SK-N-SH (cell line): ENCODE data around the gene PPP1R12C. TPM values are rescaled to one million over a fixed set of nuclear protein-coding genes. Genes with fewer than 3 reads are reported as not detected.
A peak's percentile ranks its signal among the peaks of the same experiment; 100 is the strongest.
"Not testable (repeated sequence)": the region's sequence is repeated elsewhere in the genome, so short reads cannot be mapped to it uniquely, and the experiment has no call there.

Experiments
- CTCF ChIA-PET: fragments of 300-600, 350-600 bp; formaldehyde crosslinking; extraction: SDS; loops from one replicate; lab custom pipeline; 2021; lab: Yijun Ruan, JAX
- POLR2A ChIA-PET: fragments of 350-600 bp; sonication (Branson Sonifier 250); formaldehyde crosslinking; extraction: SDS; loops from one replicate; lab custom pipeline; 2020; ENCODE audit warnings: antibody characterized with exemption, inconsistent platforms; lab: Yijun Ruan, JAX
- DNase-seq: peaks from one replicate; pipeline ENCODE4 v3.0.0; 2012
- H2AFZ ChIP-seq: fragments of 200-600 bp; sonication (generic); 2 replicates; pipeline ENCODE4 v1.8.1; 2016; ENCODE audit warnings: antibody characterized with exemption, mild to moderate bottlenecking, low read depth
- H3F3A ChIP-seq: fragments of 200-600 bp; sonication (generic); replicated peaks from 2 replicates; pipeline ENCODE3; 2016; ENCODE audit warnings: antibody characterized with exemption, mild to moderate bottlenecking; ENCODE audit not compliant: insufficient read depth
- H3K27ac ChIP-seq, 2 experiments: fragments of 200-500 bp in 1 of 2; fragments of 200-600 bp in 1 of 2; sonication (Bioruptor generic) in 1 of 2; sonication (generic), shearing (Covaris generic) in 1 of 2; 2 replicates each; pipeline versions ENCODE4 v1.5.1 to v1.6.1; 2014 to 2016; ENCODE audit warnings: low read depth in 2 of 2, inconsistent platforms in 1 of 2, low read length in 1 of 2, mild to moderate bottlenecking in 1 of 2, mixed read lengths in 1 of 2
- H3K27me3 ChIP-seq: fragments of 200-600 bp; sonication (generic), shearing (Covaris generic); 2 replicates; pipeline ENCODE4 v1.6.1; 2016; ENCODE audit warnings: mixed run types; ENCODE audit not compliant: insufficient read depth
- H3K36me3 ChIP-seq, 2 experiments: fragments of 200-500 bp in 1 of 2; fragments of 200-600 bp in 1 of 2; sonication (Bioruptor generic) in 1 of 2; sonication (generic) in 1 of 2; replicated peaks in 1 of 2; 2 replicates each; pipeline versions ENCODE3 to v1.5.1; 2014 to 2016; ENCODE audit warnings: low read length in 1 of 2, mild to moderate bottlenecking in 1 of 2; ENCODE audit not compliant: insufficient read depth in 2 of 2, control insufficient read depth in 1 of 2
- H3K4me1 ChIP-seq, 2 experiments: fragments of 200-500 bp in 1 of 2; fragments of 200-600 bp in 1 of 2; sonication (Bioruptor generic) in 1 of 2; sonication (generic), shearing (Covaris generic) in 1 of 2; 2 replicates each; pipeline versions ENCODE4 v1.5.1 to v1.6.1; 2014 to 2016; ENCODE audit warnings: low read depth in 1 of 2, low read length in 1 of 2, mixed run types in 1 of 2; ENCODE audit not compliant: insufficient read depth in 2 of 2, control insufficient read depth in 1 of 2
- H3K4me2 ChIP-seq: fragments of 200-600 bp; sonication (generic), shearing (Covaris generic); 2 replicates; pipeline ENCODE4 v1.6.1; 2017; ENCODE audit warnings: mixed run types
- H3K4me3 ChIP-seq, 2 experiments: fragments of 200-500 bp in 1 of 2; fragments of 200-600 bp in 1 of 2; sonication (Bioruptor generic) in 1 of 2; sonication (generic), shearing (Covaris generic) in 1 of 2; 2 replicates each; pipeline versions ENCODE4 v1.5.1 to v1.8.1; 2014 to 2016; ENCODE audit warnings: low read depth in 2 of 2, inconsistent platforms in 1 of 2, low read length in 1 of 2, mild to moderate bottlenecking in 1 of 2, mixed read lengths in 1 of 2, moderate library complexity in 1 of 2
- H3K79me2 ChIP-seq: fragments of 200-600 bp; sonication (generic); 2 replicates; pipeline ENCODE4 v1.8.1; 2017; ENCODE audit warnings: mild to moderate bottlenecking; ENCODE audit not compliant: insufficient read depth
- H3K9ac ChIP-seq: fragments of 200-600 bp; sonication (generic); 2 replicates; pipeline ENCODE4 v1.6.1; 2017; ENCODE audit warnings: mixed run types
- H3K9me2 ChIP-seq: fragments of 200-600 bp; sonication (generic); 2 replicates; pipeline ENCODE4 v1.6.1; 2017; ENCODE audit warnings: mixed run types
- H3K9me3 ChIP-seq: fragments of 200-600 bp; sonication (generic); 2 replicates; pipeline ENCODE4 v1.6.1; 2017; ENCODE audit warnings: mixed run types, mild to moderate bottlenecking, moderate library complexity
- H4K20me1 ChIP-seq: fragments of 200-600 bp; sonication (generic); 2 replicates; pipeline ENCODE4 v1.6.1; 2017; ENCODE audit warnings: mild to moderate bottlenecking, mixed run types; ENCODE audit not compliant: insufficient read depth
- CHD2 ChIP-seq: fragments of 150-350 bp; IDR thresholded peaks from 2 replicates; pipeline ENCODE4 v1.6.1; 2018; ENCODE audit warnings: low read length; ENCODE audit not compliant: partially characterized antibody
- CTCF ChIP-seq: fragments of 200-600 bp; sonication (generic); IDR thresholded peaks from 2 replicates; pipeline ENCODE4 v1.6.1; 2017; ENCODE audit warnings: antibody characterized with exemption, mild to moderate bottlenecking, moderate library complexity
- EZH2phosphoT487 ChIP-seq: fragments of 200-600 bp; sonication (generic); IDR thresholded peaks from 2 replicates; pipeline ENCODE4 v1.6.1; 2017; ENCODE audit warnings: low read depth, mixed run types, mild to moderate bottlenecking, antibody characterized with exemption, moderate library complexity, borderline replicate concordance
- FOSL2 ChIP-seq: IDR thresholded peaks from 2 replicates; pipeline ENCODE4 v1.4.0; 2012; ENCODE audit warnings: low read depth, mild to moderate bottlenecking, moderate library complexity, borderline replicate concordance
- FOXJ3 ChIP-seq: sonication (generic); formaldehyde crosslinking; IDR thresholded peaks from 2 replicates; pipeline ENCODE4 v1.5.1; 2020; ENCODE audit warnings: mild to moderate bottlenecking, missing genetic modification reagents
- GABPA ChIP-seq: IDR thresholded peaks from 2 replicates; pipeline ENCODE4 v1.4.0; 2012; ENCODE audit warnings: low read depth, mild to moderate bottlenecking
- MXI1 ChIP-seq: IDR thresholded peaks from 2 replicates; pipeline ENCODE4 v1.6.1; 2012; ENCODE audit warnings: mild to moderate bottlenecking, low read depth, low read length, improper control_type of control experiment
- NFIC ChIP-seq: IDR thresholded peaks from 2 replicates; pipeline ENCODE4 v1.4.0; 2012; ENCODE audit warnings: borderline replicate concordance
- POLR2AphosphoS5 ChIP-seq: IDR thresholded peaks from 2 replicates; pipeline ENCODE4 v1.6.1; 2012; ENCODE audit warnings: low read depth, low read length
- REST ChIP-seq: IDR thresholded peaks from 2 replicates; pipeline ENCODE4 v1.6.1; 2012; ENCODE audit warnings: mild to moderate bottlenecking, low read depth, low read length, moderate library complexity
- SIN3A ChIP-seq: IDR thresholded peaks from 2 replicates; pipeline ENCODE4 v1.6.1; 2012; ENCODE audit warnings: low read depth, mild to moderate bottlenecking, low read length, moderate library complexity, borderline replicate concordance
- SMC3 ChIP-seq: IDR thresholded peaks from 2 replicates; pipeline ENCODE4 v1.6.1; 2012; ENCODE audit warnings: low read depth, low read length, improper control_type of control experiment
- TAF1 ChIP-seq: IDR thresholded peaks from 2 replicates; pipeline ENCODE4 v1.6.1; 2012; ENCODE audit warnings: low read depth, mild to moderate bottlenecking, low read length, moderate library complexity, borderline replicate concordance
- TCF12 ChIP-seq: IDR thresholded peaks from 2 replicates; pipeline ENCODE4 v1.4.0; 2012
- TEAD4 ChIP-seq: IDR thresholded peaks from 2 replicates; pipeline ENCODE4 v1.4.0; 2012; ENCODE audit warnings: mild to moderate bottlenecking, borderline replicate concordance; ENCODE audit not compliant: insufficient read depth
- YY1 ChIP-seq: IDR thresholded peaks from 2 replicates; pipeline ENCODE4 v1.4.0; 2012; ENCODE audit warnings: low read depth, mild to moderate bottlenecking
- ZBTB33 ChIP-seq: IDR thresholded peaks from 2 replicates; pipeline ENCODE4 v1.4.0; 2012; ENCODE audit warnings: low read depth, borderline replicate concordance
- WGBS: methylation state at CpG from one replicate; pipeline ENCODE4 v1.1.6; 2017; ENCODE audit warnings: low lambda C conversion rate; 5-methylcytosine and 5-hydroxymethylcytosine counted together
- polyA plus RNA-seq, 3 experiments: library from polyadenylated mRNA; depleted of rRNA; stranded (reverse); fragments of >200 nt; gene quantifications; 2 replicates each; pipeline ENCODE4 v1.2.3, GENCODE V29; 2012
- TF ChIP-seq, protein P1 (sequence below): IDR thresholded peaks from 2 replicates; pipeline ENCODE4 v1.4.0; 2012; ENCODE audit warnings: low read depth, borderline replicate concordance

The PPP1R12C gene
- polyA plus RNA-seq, 1 of the 3 experiments (the other 2 are of a cell fraction) = 83.9 TPM

GRCh38 chr19:55109527-55110291, 7.7 kb downstream of the PPP1R12C start:
- Histone ChIP-seq H3K27ac (no peak overlapping the region), H3K9me3 (no peaks in the 10 kb centered on the region), H2AFZ (no peak overlapping the region), H3K4me3 (no peak overlapping the region), H3F3A (no peaks in the 10 kb centered on the region), H3K36me3 (peaks cover 7 to 13% of the 10 kb centered on the region in 2 experiments), H3K79me2 (peaks cover 72% of the 10 kb centered on the region), H3K9ac (no peak overlapping the region), H4K20me1 (peaks cover 47% of the 10 kb centered on the region), H3K27me3 (no peaks in the 10 kb centered on the region), H3K9me2 (no peaks in the 10 kb centered on the region), H3K4me1 (peaks cover 0 to 10% of the 10 kb centered on the region in 2 experiments; a peak in 1 of 4 replicates), H3K4me2 (no peak overlapping the region)
- TF ChIP-seq YY1 (no peak), FOSL2 (no peak), TAF1 (no peak), ZBTB33 (no peak), CTCF (no peak), SMC3 (no peak), REST (no peak), TCF12 (no peak), EZH2phosphoT487 (no peak), GABPA (no peak), SIN3A (no peak), NFIC (no peak), CHD2 (no peak), POLR2AphosphoS5 (no peak), MXI1 (no peak), TEAD4 (no peak), FOXJ3 (CRISPR knock-in tag) (no peak)
- TF ChIP-seq, protein P1, sequence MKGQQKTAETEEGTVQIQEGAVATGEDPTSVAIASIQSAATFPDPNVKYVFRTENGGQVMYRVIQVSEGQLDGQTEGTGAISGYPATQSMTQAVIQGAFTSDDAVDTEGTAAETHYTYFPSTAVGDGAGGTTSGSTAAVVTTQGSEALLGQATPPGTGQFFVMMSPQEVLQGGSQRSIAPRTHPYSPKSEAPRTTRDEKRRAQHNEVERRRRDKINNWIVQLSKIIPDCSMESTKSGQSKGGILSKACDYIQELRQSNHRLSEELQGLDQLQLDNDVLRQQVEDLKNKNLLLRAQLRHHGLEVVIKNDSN = no peak
- WGBS = 94% methylated on average over 18 of the region's 20 CpGs
- ChIA-PET POLR2A (no interaction called here), CTCF (no interaction called here)
- peak; percentile 39 for DNase-seq

GRCh38 chr19:55107252-55107651, 10.2 kb downstream of the PPP1R12C start:
- H3K27ac ChIP-seq, H3K9me2 ChIP-seq, H3K9ac ChIP-seq, H3K4me3 ChIP-seq, H3K4me2 ChIP-seq, H2AFZ ChIP-seq, H3K4me1 ChIP-seq, H3K27me3 ChIP-seq, H3K9me3 ChIP-seq, H3F3A ChIP-seq, DNase-seq, POLR2A ChIA-PET: not testable (repeated sequence)
- CTCF ChIA-PET = interaction anchor here (0.7 to 2.1 kb wide), 2 partner anchors 18 to 53 kb away, joined by 3 to 15 read pairs; no protein-coding TSS in a partner anchor
- peaks cover 23% of the 10 kb centered on the region; the same call in 1 of the 2 replicates for H4K20me1 ChIP-seq
- peaks cover 66% of the 10 kb centered on the region for H3K79me2 ChIP-seq
- peaks cover 18 to 22% of the 10 kb centered on the region in 2 experiments for H3K36me3 ChIP-seq
- WGBS = 89% methylated on average over 3 of the region's 3 CpGs
